Epithelial cell of esophagus (primary cell): ENCODE data around the gene NLRP1.
"Not testable (repeated sequence)": the region's sequence is repeated elsewhere in the genome, so short reads cannot be mapped to it uniquely, and the experiment has no call there.

ENCODE experiments used
- DNase-seq: peaks from one replicate; pipeline ENCODE4 v3.0.0; 2010; ENCODE audit warnings: low read depth
- H3K4me3 ChIP-seq: 2 replicates; pipeline ENCODE4 v1.5.1; 2011; ENCODE audit warnings: mild to moderate bottlenecking, low read length, control low read depth
- TF ChIP-seq, protein P1 (sequence below): IDR thresholded peaks from 2 replicates; pipeline ENCODE4 v1.5.1; 2011; ENCODE audit warnings: low read depth, mild to moderate bottlenecking, low read length, control low read depth, inconsistent platforms; ENCODE audit not compliant: insufficient read depth; ENCODE audit errors: missing control alignments

NLRP1 gene

DNA sequence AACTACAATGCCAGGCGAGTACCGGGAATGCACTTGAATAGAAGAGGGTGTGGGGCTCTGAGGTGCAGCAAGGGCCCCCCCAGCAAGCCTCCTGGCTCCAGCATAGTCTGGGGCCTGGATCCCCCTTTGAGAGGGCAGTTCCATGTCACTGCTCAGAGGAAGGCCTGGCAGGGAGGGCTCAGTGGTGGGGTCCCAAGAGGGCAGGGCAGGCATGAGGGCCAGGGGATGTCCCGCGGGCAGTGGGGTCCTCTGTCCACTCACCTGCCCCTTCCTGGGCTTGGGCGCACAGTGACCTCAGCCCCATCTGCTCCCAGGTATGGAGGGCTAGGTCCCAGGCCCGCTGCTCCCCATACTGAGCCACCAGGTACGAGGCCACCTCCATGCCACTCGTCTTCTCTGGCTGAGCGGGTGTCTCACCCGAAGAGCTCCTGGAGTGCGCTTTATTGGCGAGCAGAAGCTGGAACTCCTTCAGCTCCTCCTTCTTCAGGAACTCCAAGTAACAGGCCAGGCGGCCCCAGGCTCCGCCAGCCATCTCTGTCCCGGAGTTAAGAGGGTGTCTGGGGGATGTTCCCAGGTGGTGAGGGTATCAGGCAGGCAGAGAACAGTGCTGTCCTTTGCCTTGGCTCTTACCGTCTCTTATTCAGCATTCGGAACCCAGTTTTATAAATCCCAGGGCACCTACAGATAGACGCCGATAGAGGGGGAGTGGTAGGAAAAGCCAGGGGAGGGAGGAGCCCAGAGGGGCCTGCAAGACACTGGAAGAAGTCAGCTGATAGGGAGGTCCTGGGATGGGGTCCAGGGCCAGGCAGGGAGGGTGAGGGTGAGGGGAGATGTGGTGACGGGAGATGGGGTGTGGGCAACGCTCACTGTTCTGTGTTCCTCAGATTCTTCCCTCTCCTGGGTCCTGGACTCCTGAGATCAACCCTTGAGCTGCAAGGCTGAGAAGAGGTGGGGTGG is 605 bp downstream of the NLRP1 start:
- no peak for DNase-seq
- H3K4me3 ChIP-seq, result peak overlapping the region; percentile 55
- TF ChIP-seq, protein P1, sequence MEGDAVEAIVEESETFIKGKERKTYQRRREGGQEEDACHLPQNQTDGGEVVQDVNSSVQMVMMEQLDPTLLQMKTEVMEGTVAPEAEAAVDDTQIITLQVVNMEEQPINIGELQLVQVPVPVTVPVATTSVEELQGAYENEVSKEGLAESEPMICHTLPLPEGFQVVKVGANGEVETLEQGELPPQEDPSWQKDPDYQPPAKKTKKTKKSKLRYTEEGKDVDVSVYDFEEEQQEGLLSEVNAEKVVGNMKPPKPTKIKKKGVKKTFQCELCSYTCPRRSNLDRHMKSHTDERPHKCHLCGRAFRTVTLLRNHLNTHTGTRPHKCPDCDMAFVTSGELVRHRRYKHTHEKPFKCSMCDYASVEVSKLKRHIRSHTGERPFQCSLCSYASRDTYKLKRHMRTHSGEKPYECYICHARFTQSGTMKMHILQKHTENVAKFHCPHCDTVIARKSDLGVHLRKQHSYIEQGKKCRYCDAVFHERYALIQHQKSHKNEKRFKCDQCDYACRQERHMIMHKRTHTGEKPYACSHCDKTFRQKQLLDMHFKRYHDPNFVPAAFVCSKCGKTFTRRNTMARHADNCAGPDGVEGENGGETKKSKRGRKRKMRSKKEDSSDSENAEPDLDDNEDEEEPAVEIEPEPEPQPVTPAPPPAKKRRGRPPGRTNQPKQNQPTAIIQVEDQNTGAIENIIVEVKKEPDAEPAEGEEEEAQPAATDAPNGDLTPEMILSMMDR, result no peak

DNA sequence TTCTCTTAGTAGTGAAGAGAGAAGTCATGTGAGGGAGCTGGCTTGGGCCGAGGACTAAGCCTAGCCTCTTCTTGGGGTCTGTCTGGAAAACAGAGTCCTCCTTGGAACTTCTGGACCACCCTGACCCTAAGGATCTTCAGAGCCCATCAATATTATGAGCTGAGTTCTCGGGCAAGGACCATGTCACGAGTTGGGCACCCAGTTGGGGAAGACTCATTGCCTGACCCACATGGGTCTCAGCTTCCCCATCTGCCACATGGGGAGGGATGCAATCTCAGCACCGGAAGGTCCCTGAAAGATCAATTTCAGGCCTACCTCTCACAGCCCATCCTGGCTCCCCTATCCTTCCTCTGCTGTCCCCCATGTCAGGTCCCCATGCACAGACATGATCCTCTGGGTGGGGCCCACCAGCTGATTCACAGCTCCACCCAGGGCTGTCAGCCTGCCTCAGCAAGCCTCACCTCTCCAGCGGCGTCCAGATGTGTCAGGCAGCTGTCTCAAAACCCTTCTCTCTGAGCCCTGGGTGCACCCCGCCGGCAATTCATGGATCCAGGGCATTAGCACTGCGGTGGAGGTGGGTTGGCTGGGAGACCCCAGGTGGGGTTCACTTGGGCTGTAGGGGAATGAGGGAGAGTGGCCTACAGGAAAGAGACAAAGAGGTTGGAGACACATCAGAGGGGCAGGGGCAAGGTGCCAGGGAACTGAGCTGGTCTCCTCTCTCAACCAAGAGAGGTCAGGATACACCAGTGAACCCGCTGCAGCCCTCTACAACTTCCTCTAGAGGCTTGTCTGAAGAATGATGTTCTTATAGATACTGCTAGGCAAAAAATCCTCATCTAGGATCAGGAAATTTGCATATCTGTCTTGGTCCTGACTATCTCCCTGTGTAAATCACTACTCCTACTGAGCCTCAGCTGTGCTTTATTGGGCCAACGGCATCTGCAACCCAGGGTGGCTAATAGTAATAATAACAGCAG is 1.8 kb downstream of the NLRP1 start:
- TF ChIP-seq, protein P1, result no peak
- peak; percentile 84 for DNase-seq
- peak overlapping the region; percentile 55 for H3K4me3 ChIP-seq

DNA sequence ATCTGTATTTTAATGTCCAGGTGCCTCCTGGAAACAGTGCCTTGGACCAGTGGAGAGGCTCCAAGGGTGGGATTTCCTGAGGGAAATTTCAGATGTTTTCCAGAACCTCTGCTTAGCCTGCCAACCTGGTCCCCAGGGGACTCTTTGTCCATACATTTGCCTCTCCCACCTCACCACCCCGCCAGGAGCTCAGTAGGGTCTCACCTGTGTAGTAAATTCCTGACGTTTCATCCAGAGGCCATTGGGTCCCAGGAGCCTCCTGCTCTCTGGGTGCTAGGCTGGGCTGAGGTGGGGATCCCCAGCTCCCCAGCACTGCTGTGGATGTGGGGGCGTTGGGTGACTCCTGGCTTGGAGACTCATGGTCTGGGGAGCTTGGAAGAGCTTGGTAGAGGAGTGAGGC is 2.7 kb downstream of the NLRP1 start:
- H3K4me3 ChIP-seq, result no peak overlapping the region

DNA sequence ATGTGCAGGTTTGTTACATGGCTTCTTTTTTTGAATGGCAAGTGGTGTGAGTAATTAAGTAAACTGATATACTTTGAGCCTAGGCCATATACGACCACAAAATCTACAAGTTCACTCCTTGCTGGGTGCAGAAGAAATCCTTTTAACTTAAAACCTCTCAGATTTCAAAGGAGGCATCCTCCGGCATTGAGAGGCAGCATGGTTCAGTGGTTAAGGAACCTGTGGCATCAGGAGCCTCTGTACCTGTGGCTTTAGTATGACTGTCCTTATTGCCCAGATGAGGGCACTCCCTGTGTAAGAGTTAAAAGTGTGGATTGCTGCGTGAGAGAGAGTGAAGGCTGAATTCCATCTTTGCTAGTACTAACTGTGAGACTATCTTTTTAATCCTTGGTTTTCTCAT is 3.3 kb downstream of the NLRP1 start:
- no peak overlapping the region for H3K4me3 ChIP-seq
- no peak for DNase-seq
- TF ChIP-seq, protein P1, result no peak

More for the DNA sequence above, 2.7 kb downstream of the NLRP1 start:
- TF ChIP-seq, protein P1, result no peak
- DNase-seq, result no peak

DNA sequence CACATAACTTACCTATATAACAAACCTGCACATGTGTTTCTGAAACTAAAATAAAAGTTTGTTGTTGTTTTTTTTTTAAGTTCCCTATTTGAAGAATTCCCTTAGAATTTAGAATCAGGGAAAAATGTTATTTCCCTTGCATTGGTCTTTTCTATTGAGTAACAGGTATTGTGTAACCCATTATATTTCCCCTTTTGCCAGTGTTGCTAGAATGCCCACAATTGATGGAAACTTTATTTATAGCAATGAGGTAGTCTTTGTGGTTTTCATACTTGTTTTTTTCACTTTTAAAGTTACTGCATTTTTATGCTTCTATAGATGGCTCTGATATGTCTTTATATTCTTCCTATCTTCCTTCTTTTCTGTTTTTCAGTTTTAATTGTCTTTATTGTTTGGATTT is 3.9 kb downstream of the NLRP1 start:
- H3K4me3 ChIP-seq, result no peak overlapping the region
- TF ChIP-seq, protein P1, result no peak
- no peak for DNase-seq

DNA sequence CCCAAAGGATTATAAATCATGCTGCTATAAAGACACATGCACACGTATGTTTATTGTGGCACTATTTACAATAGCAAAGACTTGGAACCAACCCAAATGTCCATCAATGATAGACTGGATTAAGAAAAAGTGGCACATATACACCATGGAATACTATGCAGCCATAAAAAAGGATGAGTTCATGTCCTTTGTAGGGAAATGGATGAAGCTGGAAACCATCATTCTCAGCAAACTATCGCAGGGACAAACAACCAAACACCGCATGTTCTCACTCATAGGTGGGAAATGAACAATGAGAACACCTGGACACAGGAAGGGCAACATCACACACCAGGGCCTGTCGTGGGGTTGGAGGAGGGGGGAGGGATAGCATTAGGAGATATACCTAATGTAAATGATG is 5.5 kb downstream of the NLRP1 start:
- not testable (repeated sequence) for H3K4me3 ChIP-seq, DNase-seq

DNA sequence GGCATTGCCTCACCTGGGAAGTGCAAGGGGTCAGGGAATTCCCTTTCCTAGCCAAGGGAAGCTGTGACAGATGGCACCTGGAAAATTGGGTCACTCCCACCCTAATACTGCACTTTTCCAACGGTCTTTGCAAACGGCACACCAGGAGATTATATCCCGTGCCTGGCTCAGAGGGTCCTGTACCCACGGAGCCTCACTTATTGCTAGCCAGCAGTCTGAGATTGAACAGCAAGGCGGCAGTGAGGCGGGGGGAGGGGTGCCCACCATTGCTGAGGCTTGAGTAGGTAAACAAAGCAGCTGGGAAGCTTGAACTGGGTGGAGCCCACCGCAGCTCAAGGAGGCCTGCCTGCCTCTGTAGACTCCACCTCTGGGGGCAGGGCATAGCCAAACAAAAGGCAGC is 11.3 kb downstream of the NLRP1 start:
- not testable (repeated sequence) for H3K4me3 ChIP-seq, DNase-seq
